H1 (cell line): ENCODE results near the gene LYPD3. TPM values are rescaled to one million over a fixed set of nuclear protein-coding genes. Genes with fewer than 3 reads are reported as not detected.

Source experiments
- CTCF ChIA-PET: fragments of 300-600 bp; sonication (Branson Sonifier 250); formaldehyde crosslinking; loops from one replicate; lab custom pipeline; 2021; ENCODE audit not compliant: partially characterized antibody; lab: Charles Lee
- POLR2A ChIA-PET: fragments of 300-600 bp; sonication (Branson Sonifier 250); formaldehyde crosslinking; loops from one replicate; lab custom pipeline; 2021; ENCODE audit warnings: inconsistent platforms; ENCODE audit not compliant: partially characterized antibody; lab: Charles Lee
- DNase-seq, 2 experiments: peaks; one replicate each; pipeline versions ENCODE4 v3.0.0 to v3.0.0-alpha.2; 2010 to 2022; ENCODE audit warnings: low spot score in 2 of 2, low read depth in 1 of 2, mixed read lengths in 1 of 2
- FAIRE-seq: peaks from 2 replicates; lab custom pipeline; 2011; peaks lifted over from hg19 to GRCh38; lab: Jason Lieb, UNC
- H2AFZ ChIP-seq: 2 replicates; pipeline ENCODE4 v1.8.1; 2012; ENCODE audit warnings: low read length, inconsistent platforms
- H2AK5ac ChIP-seq: 2 replicates; pipeline ENCODE4 v1.6.1; 2013; ENCODE audit warnings: low read depth, low read length
- H2BK120ac ChIP-seq: replicated peaks from 2 replicates; pipeline ENCODE3; 2013; ENCODE audit warnings: low read depth, low read length, inconsistent platforms
- H2BK12ac ChIP-seq: 2 replicates; pipeline ENCODE4 v1.6.1; 2013; ENCODE audit warnings: low read depth, low read length
- H2BK15ac ChIP-seq: 2 replicates; pipeline ENCODE4 v1.6.1; 2013; ENCODE audit warnings: low read length
- H2BK20ac ChIP-seq: 2 replicates; pipeline ENCODE4 v1.6.1; 2013; ENCODE audit warnings: low read length
- H2BK5ac ChIP-seq: 2 replicates; pipeline ENCODE4 v1.6.1; 2013; ENCODE audit warnings: low read depth, low read length
- H3K14ac ChIP-seq: 2 replicates; pipeline ENCODE4 v1.6.1; 2013; ENCODE audit warnings: inconsistent platforms; ENCODE audit not compliant: insufficient read length
- H3K18ac ChIP-seq: 2 replicates; pipeline ENCODE4 v1.6.1; 2013; ENCODE audit warnings: low read length; ENCODE audit errors: extremely low read depth
- H3K23ac ChIP-seq: 2 replicates; pipeline ENCODE4 v1.6.1; 2013; ENCODE audit warnings: inconsistent platforms; ENCODE audit not compliant: insufficient read length
- H3K23me2 ChIP-seq: 2 replicates; pipeline ENCODE4 v1.6.1; 2013; ENCODE audit warnings: low read depth, low read length
- H3K27ac ChIP-seq: 2 replicates; pipeline ENCODE4 v1.6.1; 2011; ENCODE audit warnings: low read depth, low read length, inconsistent platforms
- H3K27me3 ChIP-seq, 4 experiments: replicated peaks in 1 of 4; 1 replicate in 1 of 4; 2 replicates in 3 of 4; pipeline versions ENCODE4 v1.6.1 to v1.8.1; 2011 to 2013; ENCODE audit warnings: low read length in 3 of 4, mild to moderate bottlenecking in 3 of 4, inconsistent platforms in 2 of 4, mixed read lengths in 2 of 4, moderate library complexity in 1 of 4; ENCODE audit not compliant: control insufficient read depth in 3 of 4, insufficient read depth in 3 of 4; ENCODE audit errors: extremely low read depth in 1 of 4
- H3K36me3 ChIP-seq, 4 experiments: 2 replicates each; pipeline versions ENCODE4 v1.6.1 to v1.8.1; 2011 to 2013; ENCODE audit warnings: mild to moderate bottlenecking in 4 of 4, low read length in 3 of 4, moderate library complexity in 2 of 4, control low read depth in 1 of 4, inconsistent platforms in 1 of 4; ENCODE audit not compliant: insufficient read depth in 4 of 4, control insufficient read depth in 2 of 4
- H3K4ac ChIP-seq: replicated peaks from 2 replicates; pipeline ENCODE3; 2013; ENCODE audit warnings: low read length, low read depth, mixed read lengths, inconsistent platforms; ENCODE audit not compliant: insufficient read length
- H3K4me1 ChIP-seq, 4 experiments: replicated peaks in 1 of 4; 1 replicate in 1 of 4; 2 replicates in 3 of 4; pipeline versions ENCODE4 v1.6.1 to v1.8.1; 2011 to 2013; ENCODE audit warnings: low read length in 3 of 4, inconsistent platforms in 2 of 4, mixed read lengths in 1 of 4; ENCODE audit not compliant: insufficient read depth in 4 of 4, control insufficient read depth in 3 of 4
- H3K4me2 ChIP-seq, 2 experiments: 2 replicates each; pipeline versions ENCODE4 v1.6.1 to v1.8.1; 2011 to 2013; ENCODE audit warnings: low read depth in 2 of 2, low read length in 2 of 2, control low read depth in 1 of 2, inconsistent platforms in 1 of 2, mild to moderate bottlenecking in 1 of 2; ENCODE audit not compliant: insufficient read depth in 1 of 2
- H3K4me3 ChIP-seq, 4 experiments: fragments of 200-600, 300-600 bp in 1 of 4; sonication (generic), shearing (Covaris generic), sonication (Bioruptor Twin) in 1 of 4; 2 replicates each; pipeline versions ENCODE4 v1.5.1 to v1.8.1; 2011 to 2016; ENCODE audit warnings: low read length in 4 of 4, low read depth in 3 of 4, control low read depth in 2 of 4, inconsistent platforms in 2 of 4, mild to moderate bottlenecking in 2 of 4, mixed read lengths in 1 of 4, moderate library complexity in 1 of 4; ENCODE audit not compliant: insufficient read depth in 2 of 4; ENCODE audit errors: extremely low read depth in 1 of 4
- H3K56ac ChIP-seq: replicated peaks from 2 replicates; pipeline ENCODE3; 2013; ENCODE audit warnings: low read depth, mild to moderate bottlenecking, mixed read lengths, low read length, inconsistent platforms; ENCODE audit not compliant: insufficient read length
- H3K79me1 ChIP-seq: 2 replicates; pipeline ENCODE4 v1.6.1; 2013; ENCODE audit warnings: low read depth, low read length, control low read depth
- H3K79me2 ChIP-seq, 2 experiments: 2 replicates each; pipeline versions ENCODE4 v1.6.1 to v1.8.1; 2012 to 2013; ENCODE audit warnings: low read length in 2 of 2, mild to moderate bottlenecking in 2 of 2, inconsistent platforms in 1 of 2; ENCODE audit not compliant: insufficient read depth in 2 of 2, control insufficient read depth in 1 of 2
- H3K9ac ChIP-seq, 4 experiments: replicated peaks in 1 of 4; 1 replicate in 1 of 4; 2 replicates in 3 of 4; pipeline versions ENCODE4 v1.6.1 to v1.8.1; 2011 to 2013; ENCODE audit warnings: low read depth in 3 of 4, low read length in 3 of 4, control low read depth in 2 of 4, mild to moderate bottlenecking in 2 of 4, moderate library complexity in 2 of 4, inconsistent platforms in 1 of 4; ENCODE audit errors: extremely low read depth in 1 of 4
- H3K9me3 ChIP-seq, 2 experiments: 2 replicates each; pipeline versions ENCODE4 v1.6.1 to v1.8.1; 2012 to 2013; ENCODE audit warnings: mild to moderate bottlenecking in 2 of 2, moderate library complexity in 2 of 2, control low read depth in 1 of 2, inconsistent platforms in 1 of 2, low read depth in 1 of 2, low read length in 1 of 2, mixed read lengths in 1 of 2; ENCODE audit not compliant: insufficient read depth in 2 of 2
- H4K20me1 ChIP-seq, 2 experiments: replicated peaks in 1 of 2; 2 replicates each; pipeline versions ENCODE3 to v1.8.1; 2011 to 2013; ENCODE audit warnings: inconsistent platforms in 2 of 2, low read length in 2 of 2, mild to moderate bottlenecking in 1 of 2; ENCODE audit not compliant: insufficient read depth in 2 of 2, control insufficient read depth in 1 of 2
- H4K5ac ChIP-seq: 2 replicates; pipeline ENCODE4 v1.6.1; 2013; ENCODE audit warnings: low read length, low read depth, mixed read lengths, inconsistent platforms; ENCODE audit not compliant: insufficient read length
- H4K8ac ChIP-seq: 2 replicates; pipeline ENCODE4 v1.8.0; 2013; ENCODE audit warnings: mild to moderate bottlenecking, moderate library complexity, low read length, inconsistent platforms; ENCODE audit not compliant: insufficient read depth; ENCODE audit errors: extremely low read depth
- H4K91ac ChIP-seq: replicated peaks from 2 replicates; pipeline ENCODE3; 2013; ENCODE audit warnings: low read length, mixed read lengths, inconsistent platforms; ENCODE audit not compliant: insufficient read length
- EZH2 ChIP-seq: fragments of 200-600 bp; sonication (generic); IDR thresholded peaks from 2 replicates; pipeline ENCODE4 v1.7.1; 2012; ENCODE audit warnings: low read depth, mild to moderate bottlenecking, moderate library complexity, low read length, inconsistent platforms; ENCODE audit not compliant: severe bottlenecking
- FOSL1 ChIP-seq: IDR thresholded peaks from 2 replicates; pipeline ENCODE4 v1.6.1; 2011; ENCODE audit warnings: mild to moderate bottlenecking, low read depth, low read length, moderate library complexity; ENCODE audit not compliant: insufficient read depth
- HDAC2 ChIP-seq, 2 experiments: fragments of 300-600 bp in 1 of 2; sonication (generic) in 1 of 2; IDR thresholded peaks; 2 replicates each; pipeline ENCODE4 v1.6.1; 2011 to 2012; ENCODE audit warnings: low read depth in 2 of 2, low read length in 2 of 2, mild to moderate bottlenecking in 2 of 2, moderate library complexity in 2 of 2, borderline replicate concordance in 1 of 2, inconsistent platforms in 1 of 2
- MAFK ChIP-seq: IDR thresholded peaks from 2 replicates; pipeline ENCODE4 v1.6.1; 2012; ENCODE audit warnings: low read depth, mild to moderate bottlenecking, improper control_type of control experiment, low read length
- POU5F1 ChIP-seq: IDR thresholded peaks from 2 replicates; pipeline ENCODE4 v1.6.1; 2011; ENCODE audit warnings: low read depth, mild to moderate bottlenecking, low read length, moderate library complexity
- SP1 ChIP-seq: IDR thresholded peaks from 2 replicates; pipeline ENCODE4 v1.6.1; 2011; ENCODE audit warnings: low read depth, low read length
- WGBS, 2 experiments: shearing (Covaris generic) in 1 of 2; methylation state at CpG; one replicate each; pipeline versions ENCODE4 v1.1.6 to v1.1.7; 2013 to 2015; ENCODE audit warnings: low lambda C conversion rate in 2 of 2, mixed read lengths in 2 of 2, inconsistent platforms in 1 of 2, low coverage in 1 of 2, missing lambda C conversion rate in 1 of 2; ENCODE audit not compliant: insufficient replicate concordance in 2 of 2, insufficient coverage in 1 of 2, insufficient read length in 1 of 2; ENCODE audit errors: extremely low coverage in 1 of 2, missing lambda C conversion rate in 1 of 2; 5-methylcytosine and 5-hydroxymethylcytosine counted together
- polyA plus RNA-seq, 7 experiments: library from polyadenylated mRNA; depleted of rRNA in 3 of 7; stranded (reverse) in 5 of 7; unstranded in 2 of 7; fragments of >200 nt in 5 of 7; fragments of 200-250 nt in 2 of 7; gene quantifications; 1 replicate in 5 of 7; 2 replicates in 1 of 7; 4 replicates in 1 of 7; pipeline versions ENCODE4 v1.2.1 to v1.2.3, GENCODE V29; 2011 to 2013; ENCODE audit warnings: missing spikeins in 2 of 7, mixed read lengths in 2 of 7
- total RNA-seq: library from RNA; stranded (reverse); fragmentation: NEBNext Ultra II Directional; extraction: Animal tissue kit (Norgen Biotek cat#: 25700); gene quantifications from 2 replicates; pipeline ENCODE4 v1.2.1, GENCODE V29; 2021
- TF ChIP-seq, protein P1 (sequence below), 3 experiments: IDR thresholded peaks; 1 replicate in 2 of 3; 2 replicates in 1 of 3; pipeline versions ENCODE4 v1.5.1 to v1.6.1; 2011; ENCODE audit warnings: low read length in 3 of 3, mild to moderate bottlenecking in 3 of 3, inconsistent platforms in 2 of 3, low read depth in 1 of 3, moderate library complexity in 1 of 3; ENCODE audit not compliant: insufficient read depth in 1 of 3; ENCODE audit errors: control extremely low read depth in 1 of 3

The LYPD3 gene
- total and polyA plus RNA-seq, 2 of the 8 experiments (the other 6 are each of a cell fraction or from before 2014, with no cell fraction given): 4.1 to 16.4 TPM

DNA sequence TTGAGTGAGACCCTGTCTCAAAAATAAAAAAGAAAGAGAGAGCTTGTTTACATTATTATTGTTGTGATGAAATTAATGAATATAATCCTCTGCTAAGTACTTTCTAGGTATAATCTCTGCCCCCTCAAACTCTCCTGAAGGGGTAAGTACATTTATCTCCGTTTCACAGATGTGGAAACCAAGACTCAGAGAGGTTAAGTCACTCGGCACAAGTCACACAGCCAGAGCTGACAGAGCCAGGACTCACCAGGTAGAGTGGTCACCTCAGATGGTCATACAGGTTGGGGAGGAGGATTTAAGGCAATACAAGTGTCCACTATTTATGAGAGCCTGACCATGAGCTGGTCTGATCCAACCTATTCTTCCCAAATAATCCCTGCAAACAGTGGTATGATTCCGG is 15.2 kb upstream of the LYPD3 start:
- no peaks in the 10 kb centered on the region for H4K20me1 ChIP-seq
- H3K23me2 ChIP-seq: no peaks in the 10 kb centered on the region
- DNase-seq (no peak), FAIRE-seq (no peak)
- H3K9ac ChIP-seq: no peak overlapping the region
- no peak overlapping the region for H4K91ac ChIP-seq
- no peaks in the 10 kb centered on the region for H3K27me3 ChIP-seq
- no peaks in the 10 kb centered on the region for H3K79me2 ChIP-seq
- no peak overlapping the region for H3K18ac ChIP-seq
- H3K36me3 ChIP-seq: no peaks in the 10 kb centered on the region
- H2BK20ac ChIP-seq: no peak overlapping the region
- no peak overlapping the region for H3K14ac ChIP-seq
- no peak overlapping the region for H2BK5ac ChIP-seq
- no peak overlapping the region for H3K4me2 ChIP-seq
- no peaks in the 10 kb centered on the region for H3K79me1 ChIP-seq
- H3K4ac ChIP-seq: no peak overlapping the region
- no peak overlapping the region for H3K4me3 ChIP-seq
- H2BK12ac ChIP-seq: no peak overlapping the region
- H2BK15ac ChIP-seq: no peak overlapping the region
- H2AK5ac ChIP-seq: no peak overlapping the region
- no peak overlapping the region for H3K56ac ChIP-seq
- no peak overlapping the region for H4K5ac ChIP-seq
- ChIA-PET CTCF (interaction anchor here (0.5 to 1.6 kb wide), 4 partner anchors 15 to 607 kb away, joined by 3 to 9 read pairs (median 3); partner anchors contain the start of gene LYPD3), POLR2A (interaction anchor here (0.6 kb wide), 1 partner anchor 21 kb away, joined by 3 read pairs; no protein-coding TSS in a partner anchor)
- no peak overlapping the region for H2BK120ac ChIP-seq
- H4K8ac ChIP-seq: no peak overlapping the region
- no peak overlapping the region for H2AFZ ChIP-seq
- H3K4me1 ChIP-seq: no peaks in the 10 kb centered on the region; a peak in 1 of 7 replicates
- no peaks in the 10 kb centered on the region for H3K9me3 ChIP-seq
- H3K23ac ChIP-seq: no peak overlapping the region
- H3K27ac ChIP-seq: no peak overlapping the region
- TF ChIP-seq EZH2: no peak
- no peak for TF ChIP-seq POU5F1
- no peak for TF ChIP-seq HDAC2 (IDR thresholded peaks at IDR 0.05; ENCODE audit: borderline replicate concordance in 1 of 2, low read depth in 2 of 2, low read length in 2 of 2)
- TF ChIP-seq SP1: no peak
- TF ChIP-seq FOSL1: no peak
- TF ChIP-seq MAFK: no peak
- TF ChIP-seq, protein P1, sequence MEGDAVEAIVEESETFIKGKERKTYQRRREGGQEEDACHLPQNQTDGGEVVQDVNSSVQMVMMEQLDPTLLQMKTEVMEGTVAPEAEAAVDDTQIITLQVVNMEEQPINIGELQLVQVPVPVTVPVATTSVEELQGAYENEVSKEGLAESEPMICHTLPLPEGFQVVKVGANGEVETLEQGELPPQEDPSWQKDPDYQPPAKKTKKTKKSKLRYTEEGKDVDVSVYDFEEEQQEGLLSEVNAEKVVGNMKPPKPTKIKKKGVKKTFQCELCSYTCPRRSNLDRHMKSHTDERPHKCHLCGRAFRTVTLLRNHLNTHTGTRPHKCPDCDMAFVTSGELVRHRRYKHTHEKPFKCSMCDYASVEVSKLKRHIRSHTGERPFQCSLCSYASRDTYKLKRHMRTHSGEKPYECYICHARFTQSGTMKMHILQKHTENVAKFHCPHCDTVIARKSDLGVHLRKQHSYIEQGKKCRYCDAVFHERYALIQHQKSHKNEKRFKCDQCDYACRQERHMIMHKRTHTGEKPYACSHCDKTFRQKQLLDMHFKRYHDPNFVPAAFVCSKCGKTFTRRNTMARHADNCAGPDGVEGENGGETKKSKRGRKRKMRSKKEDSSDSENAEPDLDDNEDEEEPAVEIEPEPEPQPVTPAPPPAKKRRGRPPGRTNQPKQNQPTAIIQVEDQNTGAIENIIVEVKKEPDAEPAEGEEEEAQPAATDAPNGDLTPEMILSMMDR (IDR thresholded peaks at IDR 0.05; ENCODE audit: control extremely low read depth in 1 of 3, insufficient read depth in 1 of 3, low read depth in 1 of 3, low read length in 3 of 3): no peak
- WGBS, 2 experiments: 88% methylated on average over 3 of the region's 3 CpGs; no CpG with 5 or more reads in 1 of the 2 experiments
